DMS79 treated with DMSO at 0.1 percent for 48 hours (cell line): ENCODE measurements around the gene KDM7A.
A peak's percentile ranks its signal among the peaks of the same experiment; 100 is the strongest.

ENCODE experiments used
- DNase-seq: peaks from one replicate; lab custom pipeline; 2025; lab: John Stamatoyannopoulos, UW

KDM7A gene

DNA sequence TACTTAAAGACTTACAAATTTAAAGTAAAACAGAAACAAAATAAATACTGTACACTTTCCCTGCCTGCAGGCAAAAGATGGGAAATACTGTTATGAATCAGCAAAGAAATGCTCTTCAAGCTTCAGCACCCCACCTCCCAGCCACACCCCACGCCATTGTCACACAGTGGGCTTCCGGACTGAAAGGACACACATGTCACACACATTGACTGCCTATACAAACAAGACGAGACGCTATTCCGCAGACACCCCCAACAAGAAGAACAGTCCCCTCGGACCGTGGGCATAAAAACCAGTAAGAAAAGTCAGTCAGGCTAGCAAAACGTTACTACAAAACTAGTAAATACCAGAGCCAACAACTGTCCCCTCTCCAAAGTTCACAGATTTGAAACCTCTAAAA is 91.8 kb downstream of the KDM7A start:
- no peak for DNase-seq

DNA sequence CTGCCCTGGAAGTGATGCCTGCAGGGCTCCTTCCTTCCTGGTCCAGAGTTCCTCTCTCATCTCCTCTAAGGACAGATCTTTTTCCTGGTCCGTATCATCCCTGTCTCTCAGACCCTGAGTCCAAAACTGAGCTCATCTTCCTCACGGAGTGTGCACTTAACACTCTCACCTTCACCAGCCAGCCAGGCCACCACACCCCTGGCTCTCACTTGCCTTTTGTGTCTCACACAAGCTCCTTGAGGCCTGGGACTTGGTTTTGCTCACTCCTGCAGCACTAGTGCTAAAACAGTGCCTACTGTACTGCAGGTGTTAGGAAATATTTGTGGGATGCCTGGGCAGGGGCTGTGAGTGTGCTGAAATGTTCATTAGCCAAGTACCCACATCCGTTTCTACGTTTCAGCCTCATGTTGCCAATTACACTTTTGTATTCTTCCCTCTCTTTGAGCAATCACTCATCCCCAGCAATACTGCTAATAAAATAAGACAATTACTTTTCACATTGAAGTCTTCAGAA is 92.6 kb downstream of the KDM7A start:
- DNase-seq = no peak

- no peak for DNase-seq
These were observed 94.0 kb downstream of the KDM7A start for GRCh38 chr7:140082770-140083169.

- DNase-seq = no peak
These were observed 94.9 kb downstream of the KDM7A start for GRCh38 chr7:140081774-140082425.

GRCh38 chr7:140080919-140081318 is 95.9 kb downstream of the KDM7A start:
- DNase-seq = no peak

GRCh38 chr7:140079121-140079536 is 97.7 kb downstream of the KDM7A start:
- no peak for DNase-seq

DNA sequence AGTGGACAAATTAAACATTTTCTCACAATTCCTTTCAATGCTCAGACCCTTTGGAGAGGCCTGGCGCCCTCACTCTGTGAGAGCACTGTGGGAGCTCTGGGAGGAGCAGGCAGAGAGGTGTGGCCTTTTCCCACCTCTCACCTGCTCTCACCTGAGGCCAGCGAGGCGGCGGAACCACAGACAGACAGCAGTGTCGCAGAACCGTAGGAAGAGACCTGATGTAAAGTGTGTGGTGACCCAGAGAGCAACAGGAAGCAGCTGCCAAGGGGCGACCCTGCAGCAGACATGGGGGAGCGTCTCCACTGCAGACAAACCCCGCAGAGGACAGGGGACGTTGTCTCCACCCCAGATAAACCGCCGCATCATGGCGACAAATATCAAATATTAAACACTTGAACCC is 98.4 kb downstream of the KDM7A start:
- DNase-seq = no peak

- no peak for DNase-seq
These were observed 102.0 kb downstream of the KDM7A start for GRCh38 chr7:140074780-140075179.

- no peak for DNase-seq
These were observed 106.2 kb downstream of the KDM7A start for GRCh38 chr7:140070546-140070945.

- DNase-seq = no peak
These were observed 107.4 kb downstream of the KDM7A start for GRCh38 chr7:140069298-140069949.

- no peak for DNase-seq
These were observed 108.8 kb downstream of the KDM7A start for GRCh38 chr7:140068033-140068432.

DNA sequence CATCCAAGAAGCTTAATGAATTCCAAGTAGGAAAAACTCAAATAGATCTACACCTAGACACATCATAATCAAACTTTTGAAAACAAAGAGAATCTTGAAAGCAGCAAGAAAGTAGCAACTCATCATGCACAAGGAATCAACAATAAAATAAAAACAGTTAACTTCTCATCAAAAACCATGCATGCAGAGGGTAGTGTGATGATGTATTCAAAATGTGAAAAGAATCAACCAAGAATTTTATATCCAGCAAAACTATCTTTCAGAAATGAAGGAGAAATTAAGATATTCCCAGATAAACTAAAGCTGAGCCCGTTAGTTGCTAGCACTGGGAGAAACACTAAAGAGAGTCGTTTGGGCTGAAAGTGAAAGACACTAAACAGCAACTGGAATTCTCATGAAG is 109.7 kb downstream of the KDM7A start:
- no peak for DNase-seq

DNA sequence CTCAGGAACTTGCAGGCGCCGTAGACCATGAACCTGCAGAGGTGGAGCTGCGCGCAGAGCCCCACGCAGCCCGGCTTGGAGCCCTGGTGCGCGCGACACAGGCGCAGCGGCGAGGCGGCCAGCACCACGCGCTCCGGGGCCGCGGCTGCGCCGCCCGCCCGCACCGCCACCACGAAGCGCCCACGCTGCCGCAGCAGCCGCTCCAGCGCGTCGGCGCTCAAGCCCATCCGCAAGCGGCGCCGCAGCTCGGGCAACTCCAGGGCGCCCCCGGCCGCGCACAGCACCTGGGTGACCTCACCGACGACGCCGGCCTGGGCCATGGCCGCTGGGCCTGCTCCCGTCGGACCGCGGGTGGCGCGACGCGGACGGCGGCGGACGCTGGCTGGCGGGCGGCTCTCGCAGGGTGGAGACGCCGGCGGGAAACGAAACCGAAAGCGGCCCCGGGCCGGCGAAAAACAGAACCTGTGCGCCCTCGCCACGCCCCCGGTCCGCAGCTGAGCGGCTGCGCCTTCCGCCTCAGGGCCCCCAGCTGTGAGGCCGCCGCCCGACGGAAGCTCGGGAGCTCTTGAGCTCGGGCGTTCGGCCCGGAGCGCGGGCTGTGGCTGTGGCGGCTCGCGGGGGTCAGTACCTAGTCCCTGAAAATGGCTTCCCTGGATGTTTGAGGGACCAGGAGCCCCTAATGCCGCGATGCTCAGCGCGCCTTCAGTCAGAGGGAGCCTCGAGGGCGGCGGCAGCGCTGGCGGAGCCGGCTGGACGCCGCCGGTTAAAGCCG is 114.1 kb downstream of the KDM7A start, which contains the start of gene PARP12:
Gene PARP12, minus strand, starts transcription at position 424 of the 772 bp plus-strand sequence. Its CDS starts 104 bp downstream, at position 320.
- peak; percentile 71 for DNase-seq

GRCh38 chr7:140062118-140062527 is 114.7 kb downstream of the KDM7A start:
- DNase-seq = peak; percentile 23

- no peak for DNase-seq
These were observed 115.2 kb downstream of the KDM7A start for GRCh38 chr7:140061607-140061930.

DNA sequence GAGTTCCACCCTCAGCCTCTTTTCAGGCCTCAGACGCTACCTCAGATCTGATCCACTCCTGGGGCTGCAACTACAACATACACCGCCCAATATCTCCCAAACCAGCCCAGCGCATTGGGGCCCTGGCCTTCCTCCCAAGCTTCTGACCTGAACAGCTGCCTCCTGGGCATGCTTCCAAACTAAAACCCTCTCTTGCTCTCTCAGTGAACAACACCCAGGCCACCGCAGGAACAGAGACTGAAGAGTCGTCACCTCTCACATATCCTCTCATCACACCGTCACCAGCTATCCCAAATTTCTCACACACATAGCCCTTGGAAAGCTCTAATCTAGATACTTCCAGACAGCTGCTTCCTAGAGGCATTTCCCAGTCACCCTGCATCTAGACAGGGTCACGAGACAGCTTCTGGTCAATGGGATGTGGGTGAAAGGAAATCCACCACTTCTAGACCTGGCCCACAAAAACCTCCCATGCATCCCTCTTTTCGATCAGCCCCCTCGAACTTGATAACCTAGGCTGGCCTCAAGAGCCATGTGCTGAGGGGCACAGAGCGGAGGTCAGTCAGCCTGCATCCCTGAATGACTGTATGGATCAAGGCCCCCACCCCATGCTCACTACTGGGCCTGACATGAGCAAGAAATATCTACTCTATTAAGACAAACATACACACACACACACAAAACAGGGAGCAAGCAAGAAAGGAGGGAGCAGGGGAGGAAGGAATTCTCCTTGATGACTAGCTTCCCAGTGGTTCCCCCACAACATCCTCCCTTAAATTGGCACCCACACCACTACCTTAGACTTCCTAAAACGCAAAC is 115.8 kb downstream of the KDM7A start:
- DNase-seq = peak; percentile 92

DNA sequence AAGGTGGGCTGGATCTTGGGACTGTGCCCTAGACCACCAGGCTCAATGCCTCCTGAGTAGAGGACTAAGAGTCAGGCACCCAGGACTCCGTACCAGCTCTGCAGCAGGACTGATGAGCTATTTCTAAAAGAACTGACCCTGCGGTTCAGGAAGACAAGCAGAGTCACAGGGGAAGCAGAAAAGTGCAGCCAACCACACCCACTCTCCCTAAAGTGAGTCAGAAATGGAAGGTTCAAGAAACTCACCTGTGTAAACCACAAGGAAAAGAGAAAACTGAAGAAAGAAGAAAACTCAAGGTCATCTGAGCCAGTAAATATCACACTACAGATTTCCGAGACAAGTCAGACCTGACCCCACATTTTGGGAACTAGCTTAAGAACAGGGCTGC is 116.5 kb downstream of the KDM7A start:
- no peak for DNase-seq

DNA sequence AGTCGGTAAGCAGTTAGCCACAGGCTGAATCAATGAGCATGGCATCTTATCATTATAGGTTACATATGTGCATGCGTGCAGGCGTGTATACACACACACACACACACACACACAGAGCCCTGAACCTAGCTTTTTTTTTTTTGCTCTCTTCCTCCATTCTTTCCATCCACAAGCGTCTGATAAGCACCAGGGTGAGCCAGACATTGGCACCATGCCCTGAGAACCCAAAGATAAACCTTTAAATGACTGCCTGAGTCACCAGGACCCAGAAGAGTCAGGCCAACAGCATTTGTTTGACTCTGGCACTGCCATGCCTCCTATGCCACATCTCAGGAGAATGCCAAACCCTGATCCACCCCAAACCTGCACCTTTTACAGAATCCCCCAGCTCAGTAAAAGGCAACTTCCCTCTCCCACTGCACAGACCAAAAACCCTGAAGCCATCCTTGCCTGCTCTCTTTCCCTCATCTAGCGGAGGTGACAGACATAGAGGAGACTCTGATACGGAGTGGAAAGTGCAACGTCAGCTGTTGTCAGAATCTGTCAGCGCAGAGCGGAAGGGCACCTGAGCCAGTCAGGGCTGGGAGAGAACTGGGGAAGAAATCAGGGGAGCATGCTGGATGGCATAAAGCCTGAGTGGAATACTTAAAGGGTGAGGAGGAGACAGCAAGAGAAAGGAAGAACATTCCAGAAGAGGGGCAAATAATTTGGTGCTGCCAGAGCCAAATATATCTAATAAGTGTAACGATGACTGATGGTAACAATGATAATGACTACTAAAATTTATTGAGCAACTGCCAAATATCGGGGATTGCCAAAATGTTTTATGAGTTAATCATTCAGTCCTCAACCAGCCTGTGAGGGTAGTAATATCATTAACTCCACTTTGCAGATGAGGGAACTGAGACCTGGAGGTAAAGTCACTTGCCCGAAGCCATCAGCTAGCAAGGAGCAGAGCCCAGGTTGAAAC is 117.2 kb downstream of the KDM7A start:
- DNase-seq = peak; percentile 58

DNA sequence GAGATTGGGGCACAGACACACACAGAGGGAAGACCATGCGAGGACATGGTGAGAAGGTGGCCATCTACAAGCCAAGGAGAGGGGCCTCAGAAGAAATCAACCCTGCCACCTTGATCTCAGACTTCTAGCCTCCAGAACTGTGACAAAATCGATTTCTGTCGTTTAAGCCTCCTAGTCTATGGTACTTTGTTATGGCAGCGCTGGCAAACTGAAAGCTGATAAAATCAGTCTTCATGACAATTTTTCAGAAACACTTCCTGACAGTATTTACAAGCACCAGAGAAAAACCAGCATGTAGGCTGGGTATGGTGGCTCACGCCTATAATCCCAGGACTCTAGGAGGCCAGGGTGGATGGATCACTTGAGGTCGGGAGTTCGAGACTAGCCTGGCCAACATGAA is 118.3 kb downstream of the KDM7A start:
- no peak for DNase-seq

DNA sequence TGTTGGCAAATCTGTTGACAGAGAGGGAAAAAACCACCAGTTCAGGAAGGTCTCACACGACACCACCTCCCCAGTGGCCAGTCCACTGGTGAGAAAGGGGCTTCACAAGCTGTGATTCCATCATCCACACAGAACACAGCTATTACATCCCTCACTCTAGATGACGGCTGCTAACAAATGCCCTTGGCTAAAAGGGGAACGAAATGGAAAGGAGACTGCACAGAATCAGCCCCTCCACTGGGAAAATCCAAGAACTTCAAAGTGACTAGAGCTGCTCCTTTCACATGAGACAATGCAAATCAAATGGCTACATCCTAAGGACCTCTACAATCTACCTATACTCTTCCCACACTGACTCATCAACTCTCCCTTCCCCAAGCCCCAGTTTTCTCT is 119.6 kb downstream of the KDM7A start:
- no peak for DNase-seq
